ENCODE results near the gene B3GNT7.
A peak's percentile ranks its signal among the peaks of the same experiment; 100 is the strongest.

DNA sequence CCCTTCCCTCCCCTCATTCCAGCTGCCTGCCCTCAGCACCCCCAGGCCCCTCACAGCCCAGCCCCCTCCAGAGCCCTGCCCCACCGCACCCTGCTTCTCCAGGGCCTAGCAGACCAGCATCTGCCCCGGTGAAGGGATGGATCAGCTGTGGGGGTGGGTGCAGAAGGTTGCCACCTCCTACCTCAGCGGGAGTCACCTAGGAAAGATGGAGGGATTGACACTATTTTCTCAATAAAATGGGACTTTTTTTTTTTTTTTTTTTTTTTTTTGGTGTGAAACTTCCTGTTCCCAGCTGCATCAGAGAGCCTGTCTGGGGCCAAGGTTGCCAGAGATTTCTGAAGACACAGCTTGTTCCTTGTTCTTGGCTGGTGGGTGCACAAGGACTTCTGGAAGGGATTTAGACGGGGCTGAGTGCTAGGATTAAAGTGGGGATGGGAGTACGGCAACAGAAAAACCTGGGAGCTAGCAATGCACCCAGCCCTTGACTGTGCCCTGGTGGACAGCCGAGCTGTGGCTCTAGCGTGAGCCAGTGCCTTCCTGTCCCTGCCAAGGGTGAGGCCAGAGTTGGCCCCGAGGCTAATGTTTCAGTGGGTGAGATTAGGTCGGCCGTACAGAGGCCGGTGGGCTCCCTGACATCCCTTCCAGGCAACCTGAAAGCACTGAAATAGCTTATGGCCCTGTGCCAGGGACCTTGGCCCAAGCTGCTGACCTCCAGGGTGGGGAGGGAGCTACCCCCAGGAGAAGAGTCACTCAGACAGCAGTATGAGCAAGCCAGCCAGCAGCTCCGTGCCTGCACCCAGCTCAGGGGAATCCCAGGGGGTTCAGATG is 4.6 kb downstream of the B3GNT7 start:
- TF ChIP-seq EP300 (IDR thresholded peaks at IDR 0.05) = no peak
- TF ChIP-seq, protein P1, sequence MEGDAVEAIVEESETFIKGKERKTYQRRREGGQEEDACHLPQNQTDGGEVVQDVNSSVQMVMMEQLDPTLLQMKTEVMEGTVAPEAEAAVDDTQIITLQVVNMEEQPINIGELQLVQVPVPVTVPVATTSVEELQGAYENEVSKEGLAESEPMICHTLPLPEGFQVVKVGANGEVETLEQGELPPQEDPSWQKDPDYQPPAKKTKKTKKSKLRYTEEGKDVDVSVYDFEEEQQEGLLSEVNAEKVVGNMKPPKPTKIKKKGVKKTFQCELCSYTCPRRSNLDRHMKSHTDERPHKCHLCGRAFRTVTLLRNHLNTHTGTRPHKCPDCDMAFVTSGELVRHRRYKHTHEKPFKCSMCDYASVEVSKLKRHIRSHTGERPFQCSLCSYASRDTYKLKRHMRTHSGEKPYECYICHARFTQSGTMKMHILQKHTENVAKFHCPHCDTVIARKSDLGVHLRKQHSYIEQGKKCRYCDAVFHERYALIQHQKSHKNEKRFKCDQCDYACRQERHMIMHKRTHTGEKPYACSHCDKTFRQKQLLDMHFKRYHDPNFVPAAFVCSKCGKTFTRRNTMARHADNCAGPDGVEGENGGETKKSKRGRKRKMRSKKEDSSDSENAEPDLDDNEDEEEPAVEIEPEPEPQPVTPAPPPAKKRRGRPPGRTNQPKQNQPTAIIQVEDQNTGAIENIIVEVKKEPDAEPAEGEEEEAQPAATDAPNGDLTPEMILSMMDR (IDR thresholded peaks at IDR 0.05) = peak in 1 of 4 experiments; percentile 10
- TF ChIP-seq POLR2A (IDR thresholded peaks at IDR 0.05) = no peak
